ENCODE results near the gene TRUB1. TPM values are rescaled to one million over a fixed set of nuclear protein-coding genes. Genes with fewer than 3 reads are reported as not detected.

TRUB1 gene
- total RNA-seq, 3 donors from 2014 or later, result 14.9 to 27.8 (median 18.0) TPM

GRCh38 chr10:114990586-114990985 is 52.6 kb downstream of the TRUB1 start:
- no peaks in the 10 kb centered on the region for H3K27me3 ChIP-seq
- no peak overlapping the region for H3K27ac ChIP-seq
- peaks cover 0 to 5% of the 10 kb centered on the region in 2 donors for H3K9me3 ChIP-seq
- no peaks in the 10 kb centered on the region for H3K4me1 ChIP-seq
- intact Hi-C loops (cut with DNase I; ENCODE audit: low total_unique reads), result no loop called here
- DNase-seq (ENCODE audit: low spot score in 2 of 2), result no peak
- no peaks in the 10 kb centered on the region for H3K36me3 ChIP-seq
- TF ChIP-seq, protein P1, sequence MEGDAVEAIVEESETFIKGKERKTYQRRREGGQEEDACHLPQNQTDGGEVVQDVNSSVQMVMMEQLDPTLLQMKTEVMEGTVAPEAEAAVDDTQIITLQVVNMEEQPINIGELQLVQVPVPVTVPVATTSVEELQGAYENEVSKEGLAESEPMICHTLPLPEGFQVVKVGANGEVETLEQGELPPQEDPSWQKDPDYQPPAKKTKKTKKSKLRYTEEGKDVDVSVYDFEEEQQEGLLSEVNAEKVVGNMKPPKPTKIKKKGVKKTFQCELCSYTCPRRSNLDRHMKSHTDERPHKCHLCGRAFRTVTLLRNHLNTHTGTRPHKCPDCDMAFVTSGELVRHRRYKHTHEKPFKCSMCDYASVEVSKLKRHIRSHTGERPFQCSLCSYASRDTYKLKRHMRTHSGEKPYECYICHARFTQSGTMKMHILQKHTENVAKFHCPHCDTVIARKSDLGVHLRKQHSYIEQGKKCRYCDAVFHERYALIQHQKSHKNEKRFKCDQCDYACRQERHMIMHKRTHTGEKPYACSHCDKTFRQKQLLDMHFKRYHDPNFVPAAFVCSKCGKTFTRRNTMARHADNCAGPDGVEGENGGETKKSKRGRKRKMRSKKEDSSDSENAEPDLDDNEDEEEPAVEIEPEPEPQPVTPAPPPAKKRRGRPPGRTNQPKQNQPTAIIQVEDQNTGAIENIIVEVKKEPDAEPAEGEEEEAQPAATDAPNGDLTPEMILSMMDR (IDR thresholded peaks at IDR 0.05), result no peak
- no peak for TF ChIP-seq POLR2A (IDR thresholded peaks at IDR 0.05)
- TF ChIP-seq POLR2AphosphoS5 (IDR thresholded peaks at IDR 0.05), result no peak
- no peak overlapping the region for H3K4me3 ChIP-seq

DNA sequence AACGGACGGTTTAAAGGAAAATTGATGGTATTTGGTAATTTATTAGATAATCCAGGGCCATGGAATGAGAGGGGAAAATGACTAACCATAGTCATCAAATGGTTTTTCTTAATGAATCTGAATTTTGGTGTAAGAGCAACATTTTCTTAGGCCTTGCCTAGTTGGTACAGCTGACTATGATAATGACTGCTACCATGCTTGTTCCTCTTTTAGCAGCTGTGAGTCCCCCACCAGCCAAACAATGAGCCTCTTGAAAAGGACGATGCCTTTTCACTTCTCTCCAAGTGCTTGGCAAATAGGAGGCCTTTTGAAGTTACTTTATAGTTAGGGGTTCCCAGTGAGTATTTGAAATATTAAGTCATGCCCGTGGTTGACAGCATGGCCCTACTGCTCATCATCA is 53.0 kb downstream of the TRUB1 start:
- H3K36me3 ChIP-seq, result no peaks in the 10 kb centered on the region
- no peak overlapping the region for H3K4me3 ChIP-seq
- no peaks in the 10 kb centered on the region for H3K4me1 ChIP-seq
- intact Hi-C loops (cut with DNase I; ENCODE audit: low total_unique reads), result no loop called here
- H3K27ac ChIP-seq, result no peak overlapping the region
- peaks cover 0 to 1% of the 10 kb centered on the region in 2 donors for H3K9me3 ChIP-seq
- no peak for TF ChIP-seq POLR2AphosphoS5 (IDR thresholded peaks at IDR 0.05)
- TF ChIP-seq POLR2A (IDR thresholded peaks at IDR 0.05), result no peak
- TF ChIP-seq, protein P1 (IDR thresholded peaks at IDR 0.05), result no peak
- H3K27me3 ChIP-seq, result no peaks in the 10 kb centered on the region
- DNase-seq (ENCODE audit: low spot score in 2 of 2), result no peak

DNA sequence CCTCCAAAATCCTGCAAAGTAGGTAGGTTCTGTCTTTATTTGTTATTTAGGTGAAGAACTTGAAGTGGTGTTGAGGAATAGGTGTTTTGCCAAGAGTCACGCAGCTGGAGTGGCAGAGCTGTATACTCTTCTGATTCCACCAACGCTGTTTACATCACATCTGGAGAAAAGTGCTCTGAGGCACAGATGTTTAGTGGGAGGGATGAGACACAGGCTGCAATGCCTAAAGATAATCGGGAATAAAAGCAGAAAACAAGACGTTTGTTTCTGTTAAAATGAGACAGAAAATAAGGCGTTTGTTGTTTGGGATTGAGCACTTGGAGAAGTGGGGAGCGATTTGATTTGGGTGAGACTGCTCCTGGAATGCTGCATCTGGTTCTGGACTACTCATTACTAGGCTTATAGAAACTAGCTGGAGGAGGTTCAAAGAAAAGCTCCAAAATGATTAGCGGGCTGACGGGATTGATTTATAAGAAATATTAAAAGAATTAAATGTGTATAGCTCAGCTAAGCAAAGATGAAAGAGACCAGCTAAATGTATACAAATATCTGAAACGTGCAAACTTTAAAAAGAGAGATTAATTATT is 54.3 kb downstream of the TRUB1 start:
- Histone ChIP-seq H3K27ac (no peak overlapping the region), H3K27me3 (no peaks in the 10 kb centered on the region), H3K4me1 (no peaks in the 10 kb centered on the region), H3K4me3 (no peak overlapping the region), H3K36me3 (no peaks in the 10 kb centered on the region), H3K9me3 (no peaks in the 10 kb centered on the region)
- DNase-seq (ENCODE audit: low spot score in 2 of 2), result no peak
- TF ChIP-seq, protein P1 (IDR thresholded peaks at IDR 0.05), result no peak
- TF ChIP-seq POLR2AphosphoS5 (IDR thresholded peaks at IDR 0.05), result no peak
- TF ChIP-seq POLR2A (IDR thresholded peaks at IDR 0.05), result no peak
- intact Hi-C loops (cut with DNase I; ENCODE audit: low total_unique reads), result no loop called here

DNA sequence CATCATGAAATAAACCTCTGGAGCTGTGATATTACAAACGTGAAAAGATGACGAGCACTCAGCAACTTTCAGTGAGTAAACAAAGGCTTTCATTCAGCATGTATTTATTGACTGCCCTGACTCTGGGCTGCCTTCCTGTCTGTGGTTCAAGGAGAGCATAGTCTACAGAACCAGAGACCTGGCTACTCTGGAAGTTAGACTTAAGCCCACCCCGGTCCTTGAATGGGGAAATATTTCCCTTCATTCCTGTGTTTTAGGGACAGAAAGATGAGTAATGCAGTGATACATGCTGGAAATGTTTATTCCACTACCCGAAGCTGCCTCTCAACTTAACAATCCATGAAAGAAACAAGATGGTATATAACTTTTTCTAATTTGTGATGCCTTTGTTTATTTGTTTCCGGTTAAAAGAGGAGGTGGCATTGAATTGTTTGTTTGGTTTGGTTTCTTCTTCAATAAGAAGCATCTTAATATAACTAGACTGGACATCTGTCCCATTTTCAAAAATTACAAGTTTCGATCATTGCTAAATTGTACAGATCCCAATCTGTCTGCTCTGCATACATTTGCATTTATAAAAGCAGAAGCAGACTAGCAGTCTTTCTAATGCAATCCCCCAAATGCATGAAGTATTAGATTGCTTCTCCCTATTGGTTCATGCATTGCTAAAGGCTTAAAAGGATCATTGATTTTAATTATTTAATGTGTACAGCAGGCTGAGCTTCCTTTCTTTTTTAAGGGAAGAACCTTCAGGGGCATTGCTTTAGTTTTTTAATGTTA is 57.7 kb downstream of the TRUB1 start:
- TF ChIP-seq POLR2AphosphoS5 (IDR thresholded peaks at IDR 0.05), result no peak
- TF ChIP-seq, protein P1 (IDR thresholded peaks at IDR 0.05), result no peak
- TF ChIP-seq POLR2A (IDR thresholded peaks at IDR 0.05), result no peak

DNA sequence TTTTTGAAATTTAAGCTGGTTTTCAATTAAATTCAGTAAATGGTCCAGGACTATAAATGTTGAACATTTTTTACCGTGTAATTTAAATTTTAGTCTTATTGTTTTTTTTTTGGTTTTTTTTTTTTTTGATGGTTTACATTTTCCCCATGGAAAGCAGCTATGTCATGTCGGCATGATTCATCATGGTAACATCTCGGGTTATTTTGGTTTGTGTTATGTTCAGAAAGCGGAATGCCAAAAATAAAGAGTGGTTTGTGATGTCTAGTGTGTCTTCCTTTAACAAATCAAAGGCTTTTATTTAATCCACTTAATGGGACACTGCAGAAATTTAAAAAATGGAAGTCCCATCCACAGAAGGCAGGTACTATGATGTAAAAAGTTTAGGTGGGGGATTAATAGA is 58.5 kb downstream of the TRUB1 start:
- no peaks in the 10 kb centered on the region for H3K9me3 ChIP-seq
- TF ChIP-seq POLR2A (IDR thresholded peaks at IDR 0.05) (no peak), POLR2AphosphoS5 (IDR thresholded peaks at IDR 0.05) (no peak)
- TF ChIP-seq, protein P1 (IDR thresholded peaks at IDR 0.05), result no peak
- DNase-seq (ENCODE audit: low spot score in 2 of 2), result no peak
- intact Hi-C loops (cut with DNase I; ENCODE audit: low total_unique reads), result no loop called here
- H3K4me1 ChIP-seq, result no peaks in the 10 kb centered on the region
- no peaks in the 10 kb centered on the region for H3K36me3 ChIP-seq
- no peak overlapping the region for H3K4me3 ChIP-seq
- H3K27me3 ChIP-seq, result no peaks in the 10 kb centered on the region
- no peak overlapping the region for H3K27ac ChIP-seq

More for the DNA sequence above, 57.7 kb downstream of the TRUB1 start:
- no peaks in the 10 kb centered on the region for H3K36me3 ChIP-seq
- intact Hi-C loops (cut with DNase I; ENCODE audit: low total_unique reads), result no loop called here
- H3K4me1 ChIP-seq, result no peaks in the 10 kb centered on the region
- DNase-seq (ENCODE audit: low spot score in 2 of 2), result no peak
- H3K27me3 ChIP-seq, result no peaks in the 10 kb centered on the region
- no peak overlapping the region for H3K4me3 ChIP-seq
- H3K27ac ChIP-seq, result no peak overlapping the region
- H3K9me3 ChIP-seq, result no peaks in the 10 kb centered on the region

Data from breast epithelium (tissue), 4 donors.